HG03039 (cell line): ENCODE data around the gene C20orf144.
"Not testable (repeated sequence)": the region's sequence is repeated elsewhere in the genome, so short reads cannot be mapped to it uniquely, and the experiment has no call there.

Experiments used
- ATAC-seq: cut with Tn5 transposase; IDR thresholded peaks from one replicate; pipeline ENCODE4 v1.9.1; 2021; ENCODE audit warnings: mild to moderate bottlenecking, moderate library complexity; ENCODE audit not compliant: unreplicated experiment

The C20orf144 gene

DNA sequence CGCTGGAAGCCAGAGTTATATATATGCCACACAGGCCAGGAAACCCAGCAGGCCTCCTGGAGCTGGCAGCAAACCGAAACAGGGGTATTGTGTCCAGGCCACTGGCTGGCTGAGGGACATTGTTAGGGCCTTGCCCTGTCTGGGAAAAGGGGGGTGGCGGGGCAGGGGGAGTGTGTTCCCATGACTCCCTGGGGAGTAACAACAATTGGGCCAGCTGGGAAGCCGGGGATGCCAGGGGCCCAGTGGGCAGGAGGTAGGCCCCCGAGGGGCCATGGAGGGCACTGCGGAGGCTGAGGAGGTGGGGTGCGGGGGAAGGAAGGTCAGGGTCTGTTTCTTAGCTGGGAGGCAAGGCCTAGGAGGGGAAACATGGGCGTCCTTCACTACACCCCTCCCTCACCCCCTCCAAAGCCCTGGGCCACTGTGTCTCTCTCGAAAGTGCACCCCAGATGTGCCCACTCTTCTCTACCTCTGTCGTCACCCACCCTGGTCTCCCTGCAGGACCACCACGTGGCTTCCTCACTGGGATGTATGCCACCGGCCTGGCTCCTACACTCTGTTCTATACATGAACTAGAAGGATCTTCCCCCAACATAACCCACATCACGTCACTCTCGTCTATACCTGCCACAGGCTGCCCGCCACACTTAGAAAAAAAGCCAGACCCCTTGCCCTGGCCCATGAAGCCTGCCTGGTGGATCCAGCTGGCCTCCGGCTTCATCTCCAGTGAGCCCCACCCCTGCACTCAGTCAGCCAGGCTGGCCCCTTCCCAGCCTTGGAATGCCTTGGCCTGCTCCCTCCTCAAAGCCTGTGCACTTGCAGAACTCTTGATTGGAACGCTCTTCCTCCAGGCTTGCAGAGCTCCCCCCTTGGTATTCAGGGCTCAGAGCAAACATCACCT lies 31.9 kb downstream of the C20orf144 start:
- no peak for ATAC-seq

DNA sequence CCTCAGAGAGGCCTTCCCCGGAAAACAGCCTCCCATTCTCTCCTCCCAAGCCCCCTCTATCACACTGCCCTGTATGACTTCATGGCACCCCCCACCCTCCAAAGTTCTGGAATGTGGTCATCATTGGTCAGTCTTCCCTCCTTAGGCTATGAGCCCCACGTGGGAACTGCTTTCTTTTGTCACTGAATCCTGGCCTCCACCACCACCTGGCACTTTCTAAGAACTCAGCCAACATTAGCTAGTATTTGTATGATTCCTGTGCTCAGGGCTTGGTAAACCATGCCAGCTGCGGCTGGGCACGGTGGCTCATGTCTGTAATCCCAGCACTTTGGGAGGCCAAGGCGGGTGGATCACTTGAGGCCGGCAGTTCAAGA lies 32.5 kb downstream of the C20orf144 start:
- no peak for ATAC-seq

DNA sequence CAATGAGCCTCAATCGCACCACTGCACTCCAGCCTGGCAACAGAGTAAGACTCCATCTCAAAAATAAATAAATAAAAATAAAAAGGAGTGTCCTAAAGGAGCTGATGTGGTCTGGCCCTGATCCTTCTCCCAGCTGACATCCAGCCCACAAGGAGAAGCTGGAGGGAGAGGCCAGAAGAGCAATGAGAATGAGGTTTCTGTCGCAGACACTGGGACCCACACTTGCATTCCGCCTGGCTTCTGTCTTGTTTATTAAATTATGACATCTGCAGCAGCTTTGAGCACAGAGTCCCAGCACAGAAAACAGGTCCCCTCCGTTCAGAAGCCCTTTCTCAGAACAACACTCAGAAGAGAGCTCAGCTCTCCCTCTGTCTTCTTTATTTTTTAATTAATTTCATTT lies 34.3 kb downstream of the C20orf144 start:
- ATAC-seq, result no peak

DNA sequence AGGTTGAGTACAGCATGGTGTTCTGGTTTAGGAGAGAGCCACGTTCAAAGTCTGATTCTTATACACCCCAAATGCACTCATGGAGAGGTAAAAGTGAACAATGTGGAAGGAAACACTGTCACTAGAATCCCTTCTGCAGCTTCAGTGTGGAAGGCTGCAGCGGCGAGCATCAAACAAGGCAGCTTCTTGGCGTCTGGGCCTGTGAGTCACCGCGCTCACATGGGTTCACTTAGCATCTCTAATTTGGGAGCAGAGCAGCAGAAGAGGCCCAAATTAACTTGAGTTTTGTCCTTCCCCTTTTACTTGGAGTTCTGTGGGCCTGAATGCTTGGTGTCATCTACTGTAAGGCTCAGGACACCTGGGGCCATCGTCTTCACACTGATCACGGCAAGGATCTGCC lies 35.0 kb downstream of the C20orf144 start:
- ATAC-seq, result no peak

DNA sequence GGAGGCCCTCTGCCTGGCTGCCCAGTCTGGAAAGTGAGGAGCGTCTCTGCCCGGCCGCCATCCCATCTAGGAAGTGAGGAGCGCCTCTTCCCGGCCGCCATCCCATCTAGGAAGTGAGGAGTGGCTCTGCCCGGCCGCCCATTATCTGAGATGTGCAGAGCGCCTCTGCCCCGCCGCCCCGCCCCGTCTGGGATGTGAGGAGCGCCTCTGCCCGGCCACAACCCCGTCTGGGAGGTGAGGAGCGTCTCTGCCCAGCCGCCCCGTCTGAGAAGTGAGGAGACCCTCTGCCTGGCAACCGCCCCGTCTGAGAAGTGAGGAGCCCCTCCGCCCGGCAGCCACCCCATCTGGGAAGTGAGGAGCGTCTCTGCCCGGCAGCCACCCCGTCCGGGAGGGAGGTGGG lies 36.8 kb downstream of the C20orf144 start:
- not testable (repeated sequence) for ATAC-seq

DNA sequence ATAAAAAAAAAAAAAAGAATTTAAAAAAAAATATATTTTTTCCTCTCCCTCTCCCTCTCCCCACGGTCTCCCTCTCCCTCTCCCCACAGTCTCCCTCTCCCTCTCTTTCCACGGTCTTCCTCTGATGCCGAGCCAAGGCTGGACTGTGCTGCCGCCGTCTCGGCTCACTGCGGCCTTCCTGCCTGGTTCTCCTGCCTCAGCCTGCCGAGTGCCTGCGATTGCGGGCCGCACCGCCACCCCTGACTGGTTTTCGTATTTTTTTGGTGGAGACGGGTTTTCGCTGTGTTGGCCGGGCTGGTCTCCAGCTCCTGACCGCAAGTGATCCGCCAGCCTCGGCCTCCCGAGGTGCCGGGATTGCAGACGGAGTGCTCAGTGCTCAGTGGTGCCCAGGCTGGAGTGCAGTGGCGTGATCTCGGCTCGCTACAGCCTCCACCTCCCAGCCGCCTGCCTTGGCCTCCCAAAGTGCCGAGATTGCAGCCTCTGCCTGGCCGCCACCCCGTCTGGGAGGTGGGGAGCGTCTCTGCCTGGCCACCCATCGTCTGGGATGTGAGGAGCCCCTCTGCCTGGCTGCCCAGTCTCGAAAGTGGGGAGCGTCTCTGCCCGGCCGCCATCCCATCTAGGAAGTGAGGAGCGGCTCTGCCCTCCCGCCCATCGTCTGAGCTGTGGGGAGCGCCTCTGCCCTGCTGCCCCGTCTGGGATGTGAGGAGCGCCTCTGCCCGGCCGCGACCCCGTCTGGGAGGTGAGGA lies 38.7 kb downstream of the C20orf144 start:
- ATAC-seq, result not testable (repeated sequence)

DNA sequence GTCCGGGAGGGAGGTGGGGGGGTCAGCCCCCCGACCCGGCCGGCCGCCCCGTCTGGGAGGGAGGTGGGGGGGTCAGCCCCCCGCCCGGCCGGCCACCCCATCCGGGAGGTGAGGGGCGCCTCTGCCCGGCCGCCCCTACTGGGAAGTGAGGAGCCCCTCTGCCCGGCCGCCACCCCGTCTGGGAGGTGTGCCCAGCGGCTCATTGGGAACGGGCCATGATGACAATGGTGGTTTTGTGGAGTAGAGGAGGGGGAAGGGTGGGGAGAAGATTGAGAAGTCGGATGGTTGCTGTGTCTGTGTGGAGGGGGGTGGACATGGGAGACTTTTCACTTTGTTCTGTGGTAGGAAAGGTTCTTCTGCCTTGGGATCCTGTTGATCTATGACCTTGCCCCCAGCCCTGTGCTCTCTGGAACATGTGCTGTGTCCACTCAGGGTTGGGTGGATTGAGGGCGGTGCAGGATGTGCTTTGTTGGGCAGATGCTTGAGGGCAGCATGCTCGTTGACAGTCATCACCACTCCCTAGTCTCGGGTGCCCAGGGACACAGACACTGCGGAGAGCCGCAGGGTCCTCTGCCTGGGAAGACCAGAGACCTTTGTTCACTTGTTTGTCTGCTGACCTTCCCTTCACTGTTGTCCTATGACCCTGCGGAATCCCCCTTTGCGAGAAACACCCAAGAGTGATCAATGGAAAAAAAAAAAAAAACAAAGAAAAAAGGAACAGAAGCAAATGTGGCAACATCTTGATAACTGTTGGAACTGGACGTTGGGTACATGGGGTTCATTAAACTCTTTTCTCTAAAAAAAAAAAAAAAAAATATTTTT lies 39.7 kb downstream of the C20orf144 start:
- ATAC-seq, result no peak

DNA sequence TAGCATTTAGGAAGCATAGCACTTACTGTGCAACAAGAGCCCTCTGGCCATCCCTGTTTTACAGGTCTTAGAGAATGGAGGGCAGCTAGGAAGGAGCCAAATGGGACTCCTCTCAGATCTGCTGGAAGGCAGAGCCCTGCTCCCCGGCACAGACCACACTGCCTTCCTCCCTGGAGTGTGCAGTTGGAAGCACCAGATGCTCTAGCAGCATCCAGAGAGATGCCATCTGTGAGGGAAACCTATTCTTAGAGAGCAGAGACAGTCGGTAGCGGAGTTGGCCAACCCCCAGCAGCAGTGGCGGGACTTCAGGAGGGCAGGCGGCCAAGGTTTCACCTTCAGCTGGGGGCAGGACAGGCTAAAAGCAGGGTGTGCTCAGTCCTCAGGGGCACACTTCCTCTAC lies 40.7 kb downstream of the C20orf144 start:
- no peak for ATAC-seq

DNA sequence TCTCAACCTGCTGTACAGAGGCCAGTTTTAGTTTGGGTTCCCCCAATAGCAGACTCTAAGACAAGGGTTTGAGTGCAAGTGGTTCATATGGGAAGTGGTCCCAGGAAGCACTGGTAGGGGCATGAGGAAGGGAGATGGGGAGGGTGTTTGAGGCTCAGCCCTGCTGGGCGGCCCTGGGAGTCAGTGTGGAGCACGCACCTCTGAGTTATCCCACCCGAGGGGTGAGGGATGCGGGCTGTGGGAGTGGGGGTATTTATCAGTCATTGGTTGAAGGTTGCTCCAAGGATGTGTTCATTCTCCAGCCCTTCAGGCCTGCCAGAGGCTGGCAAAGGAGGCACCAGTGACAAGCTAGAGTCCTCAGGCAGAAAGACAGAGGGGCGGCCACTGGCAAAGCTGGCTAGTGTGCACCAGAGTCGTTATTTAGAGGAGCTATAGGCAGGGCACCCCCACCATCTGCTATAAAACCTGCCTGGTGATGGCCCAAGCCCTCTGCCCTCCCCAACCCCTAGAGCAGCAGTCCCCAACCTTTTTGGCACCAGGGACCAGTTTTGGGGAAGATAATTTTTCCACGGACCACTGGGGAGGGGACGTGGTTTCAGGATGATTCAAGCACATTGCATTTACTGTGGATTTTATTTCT lies 41.5 kb downstream of the C20orf144 start:
- ATAC-seq, result no peak

DNA sequence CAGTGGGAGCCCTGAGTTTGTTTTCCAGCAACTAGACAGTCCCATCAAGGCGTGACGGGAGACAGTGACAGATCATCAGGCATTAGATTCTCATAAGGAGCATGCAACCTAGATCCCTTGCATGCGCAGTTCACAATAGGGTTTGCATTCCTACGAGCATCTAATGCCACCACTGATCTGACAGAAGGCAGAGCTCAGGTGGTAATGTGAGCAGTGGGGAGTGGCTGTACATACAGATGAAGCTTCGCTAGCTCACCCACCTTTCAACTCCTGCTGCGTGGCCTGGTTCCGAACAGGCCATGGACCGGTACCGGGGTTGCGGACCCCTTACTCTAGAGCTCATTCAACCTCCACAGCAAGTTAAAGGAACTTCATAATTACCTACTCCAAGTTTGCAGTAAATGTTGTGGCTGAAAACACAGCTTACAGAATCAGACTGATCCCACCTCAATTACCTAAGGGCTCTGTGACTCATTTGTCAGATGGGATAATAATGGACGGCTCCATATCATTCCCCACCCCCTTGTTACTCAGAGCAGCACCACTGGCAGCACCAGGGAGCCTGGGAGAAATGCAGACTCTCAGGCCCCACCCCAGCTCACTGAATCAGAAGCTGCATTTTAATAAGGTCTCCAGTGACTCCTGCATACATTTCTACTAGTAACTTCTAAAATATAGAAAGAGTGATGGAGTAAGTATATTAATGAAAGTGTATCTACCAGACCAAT lies 42.2 kb downstream of the C20orf144 start:
- no peak for ATAC-seq

DNA sequence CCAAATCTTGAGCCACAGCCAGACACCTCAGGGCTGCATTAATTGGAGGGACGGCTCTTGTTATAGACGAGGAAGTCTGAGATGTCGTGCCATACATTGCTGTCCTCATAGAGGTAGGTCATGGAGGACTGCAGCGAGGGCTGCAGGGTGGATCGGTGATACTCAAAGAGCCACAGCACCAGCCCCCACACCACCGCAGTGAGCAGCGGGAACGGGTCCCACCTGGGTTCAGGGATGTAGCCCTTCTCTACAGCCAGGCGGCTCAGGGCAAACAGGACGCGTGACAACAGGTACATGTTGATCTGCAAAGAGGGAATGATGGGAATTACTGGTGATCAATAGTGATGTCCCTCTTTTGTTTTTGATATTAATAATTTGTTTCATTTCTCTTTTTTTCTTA lies 45.5 kb downstream of the C20orf144 start:
- ATAC-seq, result no peak

DNA sequence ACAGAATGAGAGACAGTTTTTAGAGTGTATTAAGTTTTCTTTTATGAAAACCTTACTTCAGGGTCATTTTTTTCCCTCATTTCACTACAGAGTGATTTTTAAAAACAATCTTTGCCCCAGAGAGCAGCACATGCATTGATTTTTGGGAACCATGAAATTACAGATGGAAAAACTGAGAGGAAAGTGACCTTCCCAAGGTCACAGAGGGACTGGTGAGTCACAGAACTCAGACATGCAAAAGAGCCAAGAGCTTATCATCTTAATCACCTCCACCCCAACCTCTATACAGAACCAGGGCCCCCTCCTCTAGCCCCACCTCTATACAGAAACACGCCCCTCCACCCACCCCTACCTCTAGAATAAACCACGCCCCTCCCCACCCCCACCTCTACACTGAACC lies 47.3 kb downstream of the C20orf144 start:
- no peak for ATAC-seq

DNA sequence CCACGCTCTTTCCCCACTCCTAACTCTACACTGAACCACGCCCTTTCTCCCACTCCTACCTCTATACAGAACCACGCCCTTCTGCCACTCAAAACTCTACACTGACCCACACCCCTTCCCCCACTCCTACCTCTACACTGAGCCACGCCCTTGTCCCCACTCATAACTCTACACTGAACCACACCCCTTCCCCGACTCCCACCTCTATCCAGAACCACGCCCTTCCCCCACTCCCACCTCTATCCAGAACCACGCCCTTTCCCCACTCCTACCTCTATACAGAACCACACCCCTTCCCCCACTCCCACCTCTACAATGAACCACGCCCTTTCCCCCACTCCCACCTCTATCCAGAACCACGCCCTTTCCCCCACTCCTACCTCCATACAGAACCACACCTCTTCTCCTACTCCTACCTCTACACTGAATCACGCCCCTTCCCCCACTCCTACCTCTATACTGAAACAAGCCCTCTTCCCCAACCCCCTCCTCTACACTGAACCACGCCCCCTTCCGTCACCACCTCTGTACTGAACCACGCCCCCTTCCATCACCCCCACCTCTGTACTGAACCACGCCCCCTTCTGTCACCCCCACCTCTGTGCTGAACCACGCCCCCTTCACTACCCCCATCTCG lies 47.9 kb downstream of the C20orf144 start:
- ATAC-seq, result no peak

DNA sequence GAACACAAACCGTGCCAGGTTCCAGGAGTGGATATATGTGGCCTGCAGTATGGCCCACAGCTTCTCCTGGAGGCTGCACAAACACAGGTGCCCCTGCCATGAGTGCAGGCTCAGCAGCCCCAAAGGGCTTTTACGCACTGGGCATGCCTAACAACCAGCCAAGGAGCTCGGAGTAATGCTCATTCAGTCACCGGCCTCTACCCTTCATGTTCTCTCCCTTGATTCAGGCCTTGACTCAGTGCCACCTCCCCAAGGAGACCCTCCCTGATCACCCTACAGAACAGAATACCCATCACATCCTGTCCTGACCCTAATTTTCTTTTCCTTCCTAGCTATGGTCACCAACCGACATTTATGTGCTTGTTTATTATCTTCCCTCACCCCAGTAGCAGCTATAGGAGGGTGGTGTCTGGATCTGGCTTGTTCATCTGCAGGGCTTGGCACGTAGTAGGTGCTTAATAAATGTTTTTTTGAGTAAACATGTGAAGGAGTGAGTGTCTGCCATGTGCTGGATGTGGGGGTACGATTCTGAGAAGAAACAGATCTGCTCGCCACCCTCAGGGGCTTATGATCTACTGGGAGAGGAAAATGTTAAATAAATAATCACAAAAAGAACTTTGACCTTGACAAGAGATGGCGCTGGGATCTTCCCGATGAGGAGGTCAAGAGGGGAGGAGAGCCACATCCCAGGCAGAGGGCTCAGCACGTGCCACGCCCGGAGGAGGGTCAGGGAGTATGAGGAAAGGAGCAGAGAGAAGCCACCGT lies 48.7 kb downstream of the C20orf144 start:
- ATAC-seq, result no peak

DNA sequence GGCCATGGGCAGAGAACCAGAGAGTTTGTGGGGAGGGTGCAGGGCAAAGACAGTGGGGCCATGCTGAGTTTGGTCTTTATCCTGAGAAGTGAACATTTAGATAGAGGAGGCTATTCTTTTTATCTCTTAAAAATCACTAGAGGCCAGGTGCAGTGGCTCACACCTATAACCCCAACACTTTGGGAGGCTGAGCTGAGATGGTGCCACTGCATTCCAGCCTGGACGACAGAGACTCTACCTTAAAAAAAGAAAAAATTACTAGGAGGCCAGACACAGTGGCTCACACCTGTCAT lies 49.3 kb downstream of the C20orf144 start:
- ATAC-seq, result no peak
